IMR-90 (cell line): ENCODE results near the gene ISX. TPM values are rescaled to one million over a fixed set of nuclear protein-coding genes. Genes with fewer than 3 reads are reported as not detected.

ENCODE experiments used
- ATAC-seq: fragments of 200-7000 bp; cut with Tn5 transposase; 2 replicates; pipeline ENCODE4 v1.9.1; 2020; ENCODE audit warnings: low read depth, mild to moderate bottlenecking, moderate library complexity
- BruUV-seq: library from RNA; stranded (reverse); fragments of 400-500 nt; replicated peaks from 2 replicates; lab custom pipeline; 2021; lab: Mats Ljungman, UMichigan
- CTCF ChIA-PET: fragments of 300-600 bp; formaldehyde crosslinking; extraction: SDS; loops from one replicate; lab custom pipeline; 2021; ENCODE audit warnings: antibody characterized with exemption; lab: Yijun Ruan, JAX
- POLR2A ChIA-PET: fragments of 300-600 bp; sonication (Branson Sonifier 250); formaldehyde crosslinking; loops from one replicate; lab custom pipeline; 2022; ENCODE audit warnings: antibody characterized with exemption; ENCODE audit not compliant: unreplicated experiment; lab: Charles Lee
- DNase-seq: peaks from one replicate; pipeline ENCODE4 v3.0.0; 2013
- H2AFZ ChIP-seq: replicated peaks from 2 replicates; pipeline ENCODE3; 2013; ENCODE audit warnings: low read length, mild to moderate bottlenecking; ENCODE audit not compliant: poor library complexity
- H2AK5ac ChIP-seq: 2 replicates; pipeline ENCODE4 v1.6.1; 2013; ENCODE audit warnings: low read depth, low read length, inconsistent platforms
- H2AK9ac ChIP-seq: replicated peaks from 2 replicates; pipeline ENCODE3; 2013; ENCODE audit warnings: mild to moderate bottlenecking, low read depth, low read length, moderate library complexity; ENCODE audit not compliant: poor library complexity
- H2BK120ac ChIP-seq: 2 replicates; pipeline ENCODE4 v1.6.1; 2013; ENCODE audit warnings: low read depth, low read length, inconsistent platforms
- H2BK15ac ChIP-seq: 3 replicates; pipeline ENCODE4 v1.6.1; 2013; ENCODE audit warnings: low read depth, low read length, inconsistent platforms
- H2BK20ac ChIP-seq: 2 replicates; pipeline ENCODE4 v1.6.1; 2013; ENCODE audit warnings: low read depth, mild to moderate bottlenecking, inconsistent platforms, low read length, moderate library complexity
- H2BK5ac ChIP-seq: 2 replicates; pipeline ENCODE4 v1.6.1; 2013; ENCODE audit warnings: mild to moderate bottlenecking, low read depth, low read length, inconsistent platforms; ENCODE audit not compliant: poor library complexity, severe bottlenecking
- H3K14ac ChIP-seq: replicated peaks from 2 replicates; pipeline ENCODE4 v1.6.1; 2013; ENCODE audit warnings: low read depth, low read length, inconsistent platforms
- H3K18ac ChIP-seq: 2 replicates; pipeline ENCODE4 v1.6.1; 2013; ENCODE audit warnings: low read depth, low read length, control low read depth
- H3K23ac ChIP-seq: 2 replicates; pipeline ENCODE4 v1.6.1; 2013; ENCODE audit warnings: low read depth, low read length, inconsistent platforms
- H3K27ac ChIP-seq: 2 replicates; pipeline ENCODE4 v1.5.1; 2013; ENCODE audit warnings: mild to moderate bottlenecking, control low read depth, low read length; ENCODE audit not compliant: insufficient read depth
- H3K27me3 ChIP-seq: 2 replicates; pipeline ENCODE4 v1.6.1; 2013; ENCODE audit warnings: low read length; ENCODE audit not compliant: control insufficient read depth, insufficient read depth
- H3K36me3 ChIP-seq: 2 replicates; pipeline ENCODE4 v1.6.1; 2013; ENCODE audit warnings: low read length, mixed read lengths; ENCODE audit not compliant: control insufficient read depth, insufficient read depth
- H3K4ac ChIP-seq: 2 replicates; pipeline ENCODE4 v1.6.1; 2013; ENCODE audit warnings: low read depth, low read length, inconsistent platforms
- H3K4me1 ChIP-seq: 2 replicates; pipeline ENCODE4 v1.6.1; 2013; ENCODE audit warnings: low read length, mixed read lengths; ENCODE audit not compliant: control insufficient read depth, insufficient read depth
- H3K4me2 ChIP-seq: 2 replicates; pipeline ENCODE4 v1.6.1; 2013; ENCODE audit warnings: low read depth, mild to moderate bottlenecking, control low read depth, low read length, moderate library complexity
- H3K4me3 ChIP-seq: 2 replicates; pipeline ENCODE4 v1.5.1; 2013; ENCODE audit warnings: low read depth, mild to moderate bottlenecking, control low read depth, low read length, moderate library complexity; ENCODE audit not compliant: insufficient read depth
- H3K56ac ChIP-seq: 2 replicates; pipeline ENCODE4 v1.6.1; 2013; ENCODE audit warnings: low read length, inconsistent platforms; ENCODE audit not compliant: insufficient read depth; ENCODE audit errors: extremely low read depth
- H3K79me1 ChIP-seq, 2 experiments: 2 replicates each; pipeline ENCODE4 v1.6.1; 2013; ENCODE audit warnings: low read length in 2 of 2, inconsistent platforms in 1 of 2, low read depth in 1 of 2
- H3K9ac ChIP-seq: 2 replicates; pipeline ENCODE4 v1.6.1; 2013; ENCODE audit warnings: low read depth, low read length, control low read depth
- H3K9me1 ChIP-seq: 2 replicates; pipeline ENCODE4 v1.6.1; 2013; ENCODE audit warnings: low read length, inconsistent platforms; ENCODE audit not compliant: insufficient read depth
- H3K9me3 ChIP-seq: 2 replicates; pipeline ENCODE4 v1.6.1; 2013; ENCODE audit warnings: low read length; ENCODE audit not compliant: control insufficient read depth, insufficient read depth
- H4K20me1 ChIP-seq: 2 replicates; pipeline ENCODE4 v1.6.1; 2013; ENCODE audit warnings: low read length, inconsistent platforms; ENCODE audit not compliant: insufficient read depth
- H4K5ac ChIP-seq: 2 replicates; pipeline ENCODE4 v1.6.1; 2013; ENCODE audit warnings: mild to moderate bottlenecking, low read depth, low read length, control low read depth
- H4K8ac ChIP-seq, 2 experiments: 2 replicates each; pipeline ENCODE4 v1.6.1; 2013; ENCODE audit warnings: low read depth in 2 of 2, low read length in 2 of 2, control low read depth in 1 of 2, inconsistent platforms in 1 of 2
- H4K91ac ChIP-seq: 2 replicates; pipeline ENCODE4 v1.6.1; 2013; ENCODE audit warnings: low read depth, low read length, inconsistent platforms; ENCODE audit not compliant: insufficient read depth
- BHLHE40 ChIP-seq: fragments of 150-350 bp; IDR thresholded peaks from 2 replicates; pipeline ENCODE4 v1.6.1; 2016; ENCODE audit warnings: mild to moderate bottlenecking, low read depth, low read length
- FOS ChIP-seq: fragments of 150-350 bp; IDR thresholded peaks from 2 replicates; pipeline ENCODE4 v1.6.1; 2016; ENCODE audit warnings: low read depth, low read length
- MAZ ChIP-seq: IDR thresholded peaks from 2 replicates; pipeline ENCODE4 v1.6.1; 2012; ENCODE audit warnings: low read depth, mild to moderate bottlenecking, low read length, improper control_type of control experiment, moderate library complexity, borderline replicate concordance
- MXI1 ChIP-seq: IDR thresholded peaks from 2 replicates; pipeline ENCODE4 v1.6.1; 2012; ENCODE audit warnings: low read depth, mild to moderate bottlenecking, low read length, moderate library complexity, borderline replicate concordance
- RFX5 ChIP-seq: IDR thresholded peaks from 2 replicates; pipeline ENCODE4 v1.8.0; 2012; ENCODE audit warnings: low read depth, mild to moderate bottlenecking, low read length, moderate library complexity
- USF2 ChIP-seq: fragments of 150-350 bp; IDR thresholded peaks from 2 replicates; pipeline ENCODE4 v1.6.1; 2017; ENCODE audit warnings: mild to moderate bottlenecking, antibody characterized with exemption, low read length, low read depth
- WGBS, 2 experiments: methylation state at CpG; one replicate each; pipeline versions ENCODE4 v1.1.5 to v1.1.7; 2013; ENCODE audit warnings: missing lambda C conversion rate in 2 of 2; ENCODE audit not compliant: insufficient read length in 1 of 2; ENCODE audit errors: extremely low coverage in 2 of 2; 5-methylcytosine and 5-hydroxymethylcytosine counted together
- dilution Hi-C: fragments of 300-500 bp; cut with HindIII; formaldehyde crosslinking; loops from one replicate; pipeline ENCODE4 v1.14.3; 2018; ENCODE audit warnings: low sequenced_read_pairs; ENCODE audit not compliant: unreplicated experiment
- in situ Hi-C: fragments of 300-500 bp; cut with MboI; formaldehyde crosslinking; loops from 3 replicates; pipeline ENCODE4 v1.14.3; 2019; ENCODE audit warnings: low sequenced_read_pairs, inconsistent platforms, mixed read lengths
- intact Hi-C: fragments of 100-400 bp; cut with micrococcal nuclease; formaldehyde crosslinking; loops from 2 replicates; pipeline ENCODE4 v1.10.0; 2022
- polyA plus RNA-seq, 3 experiments: library from polyadenylated mRNA; depleted of rRNA; stranded (reverse); fragments of >200 nt; gene quantifications; 2 replicates each; pipeline ENCODE4 v1.2.3, GENCODE V29; 2012; ENCODE audit warnings: low replicate concordance in 1 of 3
- total RNA-seq: library from RNA; depleted of rRNA; stranded (reverse); fragments of >200 nt; gene quantifications from 2 replicates; pipeline ENCODE4 v1.2.3, GENCODE V29; 2012

The ISX gene
- total and polyA plus RNA-seq, 2 of the 4 experiments (the other 2 are of a cell fraction), result not detected

- H4K20me1 ChIP-seq, result no peaks in the 10 kb centered on the region
- no peaks in the 10 kb centered on the region for H3K9me1 ChIP-seq
- ATAC-seq, result no peak
- H4K91ac ChIP-seq, result no peak overlapping the region
- in situ Hi-C loops, result no loop called here
- no peak overlapping the region for H2BK120ac ChIP-seq
- ChIA-PET CTCF (no interaction called here), POLR2A (no interaction called here)
- no peak overlapping the region for H3K9ac ChIP-seq
- H2BK20ac ChIP-seq, result no peak overlapping the region
- no peak overlapping the region for H2BK5ac ChIP-seq
- H3K4me2 ChIP-seq, result no peak overlapping the region
- no peaks in the 10 kb centered on the region for H3K36me3 ChIP-seq
- no peak overlapping the region for H3K56ac ChIP-seq
- H2AK9ac ChIP-seq, result no peak overlapping the region
- no peak overlapping the region for H3K4me3 ChIP-seq
- no peak overlapping the region for H2AK5ac ChIP-seq
- H3K14ac ChIP-seq, result no peak overlapping the region
- H2AFZ ChIP-seq, result no peak overlapping the region
- H3K27ac ChIP-seq, result no peak overlapping the region
- H2BK15ac ChIP-seq, result no peak overlapping the region
- no peaks in the 10 kb centered on the region for H3K4me1 ChIP-seq
- no peak overlapping the region for H4K5ac ChIP-seq
- dilution Hi-C loops, result no loop called here
- no peak for TF ChIP-seq FOS
- TF ChIP-seq USF2, result no peak
- no peak for TF ChIP-seq MAZ
- no peak for TF ChIP-seq BHLHE40
- no peak for TF ChIP-seq MXI1
- TF ChIP-seq RFX5, result no peak
- intact Hi-C loops, result no loop called here
- no peaks in the 10 kb centered on the region for H3K27me3 ChIP-seq
- no peak overlapping the region for H3K18ac ChIP-seq
- peaks cover 17% of the 10 kb centered on the region for H3K9me3 ChIP-seq
- DNase-seq, result no peak
- BruUV-seq, result no TSS peak
- H4K8ac ChIP-seq, result no peak overlapping the region
- no peaks in the 10 kb centered on the region for H3K79me1 ChIP-seq
- H3K4ac ChIP-seq, result no peak overlapping the region
- whole genome bisulfite sequencing, 2 experiments, result 73% methylated on average over 2 of the region's 9 CpGs; no CpG with 5 or more reads in 1 of the 2 experiments
- H3K23ac ChIP-seq, result no peak overlapping the region
Observed at GRCh38 chr22:35045451-35045850, 20.5 kb upstream of the ISX start.
